HG03097 (cell line): ENCODE measurements around the gene RXFP3.

Source experiments
- ATAC-seq: cut with Tn5 transposase; IDR thresholded peaks from one replicate; pipeline ENCODE4 v1.9.1; 2021; ENCODE audit not compliant: unreplicated experiment, low FRiP score

The RXFP3 gene

GRCh38 chr5:33976307-33976706 lies 40.1 kb downstream of the RXFP3 start:
- ATAC-seq: no peak

DNA sequence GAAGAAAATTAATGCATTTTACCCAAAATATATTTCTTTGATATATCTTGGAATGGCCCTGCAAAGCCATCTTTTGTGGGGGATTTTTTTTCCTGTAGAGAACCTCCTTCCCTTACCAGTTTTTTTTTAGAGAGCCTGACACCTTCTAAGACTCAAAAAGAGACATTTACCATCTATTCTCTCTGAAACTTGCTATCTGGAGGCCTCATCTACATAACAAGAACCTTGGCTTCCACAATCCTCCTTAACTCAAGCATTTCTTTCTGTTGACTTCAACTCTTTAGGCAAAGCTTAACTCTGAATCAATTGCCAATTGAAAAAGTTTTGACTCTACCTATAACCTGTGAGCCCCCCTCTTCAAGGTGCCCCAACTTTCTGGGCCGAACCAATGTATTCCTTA lies 42.1 kb downstream of the RXFP3 start:
- ATAC-seq: no peak

DNA sequence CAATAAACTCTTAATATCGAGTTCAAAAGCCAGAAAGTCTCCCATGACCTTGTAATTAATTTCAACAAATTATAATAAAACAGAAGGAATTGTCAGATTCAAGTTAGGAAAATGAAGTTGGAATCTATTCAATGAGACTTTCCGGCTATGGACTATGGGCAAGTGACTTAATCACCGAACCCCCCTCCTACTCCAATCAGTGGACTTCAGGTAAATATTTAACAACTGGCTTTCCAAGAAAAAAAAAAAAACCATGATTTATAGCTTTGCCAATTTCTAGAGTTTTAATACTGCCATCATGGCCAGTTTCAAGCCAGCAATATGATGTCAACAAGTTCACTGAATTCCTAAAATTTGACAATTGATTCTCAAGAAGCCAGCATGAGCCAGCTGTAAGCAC lies 43.8 kb downstream of the RXFP3 start:
- no peak for ATAC-seq

- no peak for ATAC-seq
Measured at GRCh38 chr5:33981408-33982162, 45.4 kb downstream of the RXFP3 start.

DNA sequence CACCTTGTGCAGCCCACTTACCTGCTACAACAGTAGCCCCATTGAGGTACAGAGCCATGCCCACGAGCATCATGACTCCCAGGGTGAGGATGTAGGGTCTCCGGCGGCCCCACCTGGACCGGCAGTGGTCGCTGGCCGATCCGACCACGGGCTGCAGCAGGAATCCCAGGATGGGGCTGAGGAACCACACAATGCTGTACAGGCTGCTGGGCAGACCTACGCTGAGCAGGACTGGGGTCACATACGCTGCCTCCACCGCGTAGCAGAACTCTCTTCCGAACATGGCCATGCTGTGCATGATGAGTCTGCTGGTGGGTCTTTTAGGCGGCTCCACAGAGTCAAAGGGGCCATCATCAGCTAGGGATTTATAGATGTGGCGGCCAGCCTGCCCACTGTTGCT lies 48.0 kb downstream of the RXFP3 start:
- no peak for ATAC-seq

GRCh38 chr5:33984671-33985124 lies 48.5 kb downstream of the RXFP3 start, which contains the start of gene SLC45A2:
Gene SLC45A2, minus strand, starts transcription at chr5:33984693. Its CDS starts 110 bp downstream, at chr5:33984583.
- no peak for ATAC-seq

DNA sequence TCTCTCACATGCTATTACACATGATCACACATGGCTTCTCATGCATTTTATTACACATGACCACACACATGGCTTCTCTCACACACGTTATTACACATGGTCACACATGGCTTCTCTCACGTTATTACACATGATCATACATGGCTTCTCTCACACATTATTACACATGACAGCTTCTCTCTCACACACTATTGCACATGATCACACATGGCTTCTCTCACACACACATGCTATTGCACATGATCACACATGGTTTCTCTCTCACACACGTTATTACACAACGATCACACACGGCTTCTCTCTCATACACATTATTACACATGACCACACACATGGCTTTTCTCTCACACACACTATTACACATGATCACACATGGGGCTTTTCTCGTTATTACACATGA lies 49.3 kb downstream of the RXFP3 start:
- no peak for ATAC-seq
